RPMI7951 (cell line): ENCODE measurements around the gene UBE2E2. TPM values are rescaled to one million over a fixed set of nuclear protein-coding genes. Genes with fewer than 3 reads are reported as not detected.
A peak's percentile ranks its signal among the peaks of the same experiment; 100 is the strongest.

Experiments used
- DNase-seq: peaks from one replicate; pipeline ENCODE4 v3.0.0-alpha.2; 2012; ENCODE audit warnings: low read depth
- total RNA-seq: library from RNA; depleted of rRNA; stranded (reverse); fragments of >200 nt; shearing (Covaris generic); gene quantifications from 2 replicates; pipeline ENCODE4 v1.2.3, GENCODE V29; 2014

UBE2E2 gene
- total RNA-seq, 1 experiment from 2014 or later, result 91.9 TPM

DNA sequence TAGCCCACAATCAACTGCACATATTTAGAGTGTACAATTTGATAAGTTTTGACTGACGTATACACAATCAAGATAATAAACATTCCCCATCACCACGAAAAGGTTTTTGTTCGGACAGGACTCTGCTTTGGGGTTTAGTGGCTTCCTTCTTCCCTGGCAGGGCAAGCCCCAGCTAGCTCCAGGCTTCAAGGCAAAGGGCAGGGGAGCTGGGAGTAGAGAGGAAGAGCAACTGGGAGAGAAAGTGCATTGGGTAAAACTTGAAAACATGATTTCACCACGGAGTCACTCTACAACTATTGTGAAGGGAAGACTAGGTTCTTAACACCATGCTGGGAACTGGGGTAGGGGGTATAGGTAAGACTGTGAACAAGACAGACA is 417.5 kb downstream of the UBE2E2 start:
- DNase-seq, result no peak

DNA sequence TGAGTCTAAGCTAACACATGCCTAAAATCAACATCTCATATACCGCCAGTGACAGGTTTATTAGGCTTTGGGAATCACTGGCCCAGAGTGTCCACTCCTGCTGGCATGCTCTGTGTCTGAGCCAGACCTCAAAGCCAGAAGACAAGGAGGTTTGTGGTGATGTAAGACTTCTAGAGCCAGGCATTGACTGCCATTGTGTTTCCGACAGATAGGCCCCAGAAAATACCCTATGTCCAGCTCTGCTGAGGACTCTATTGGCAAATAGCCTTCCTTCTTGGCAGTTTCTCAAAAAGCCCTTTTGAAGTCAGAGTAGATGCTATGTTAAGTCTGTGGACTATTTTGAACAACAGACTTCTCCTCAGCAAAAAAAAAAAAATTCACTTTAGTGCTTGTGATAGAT is 420.7 kb downstream of the UBE2E2 start:
- DNase-seq, result peak; percentile 54

DNA sequence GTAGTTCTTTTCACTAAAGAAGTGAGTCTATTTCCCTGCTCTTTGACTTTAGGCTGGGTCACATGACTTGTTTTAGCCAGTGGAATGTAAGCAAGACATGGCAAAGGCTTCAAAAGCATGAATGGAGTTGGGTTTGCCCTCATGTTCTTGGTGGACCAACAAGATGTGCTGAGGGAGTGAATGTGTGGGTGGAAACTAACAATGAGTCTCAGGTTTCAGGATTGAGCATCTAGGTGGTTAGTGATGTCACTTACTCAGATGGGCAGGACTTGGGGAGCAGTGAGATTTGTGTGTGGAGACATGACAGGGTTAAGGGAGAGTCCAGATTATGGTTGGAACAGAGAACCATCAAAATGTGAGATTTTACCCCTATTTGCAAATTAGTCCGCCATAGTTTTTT is 421.2 kb downstream of the UBE2E2 start:
- no peak for DNase-seq

DNA sequence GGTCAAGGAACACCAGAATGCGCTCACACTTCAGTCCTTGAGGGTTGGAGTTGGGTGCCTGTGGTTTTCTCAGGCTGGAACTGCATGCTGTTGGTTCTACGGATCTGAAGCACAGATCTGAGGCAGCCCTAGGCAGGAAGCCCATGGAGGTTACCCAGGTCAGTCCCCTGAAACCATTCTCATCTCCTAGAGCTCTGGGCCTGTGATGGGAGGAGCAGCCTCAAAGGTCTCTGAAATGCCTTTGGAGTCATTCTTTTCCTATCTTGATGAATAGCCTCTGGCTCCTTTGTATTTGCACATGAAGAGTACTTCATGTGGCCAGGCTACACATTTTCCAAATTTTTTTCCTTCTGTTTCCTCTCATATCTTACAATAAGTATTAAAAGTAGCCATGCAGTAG is 423.3 kb downstream of the UBE2E2 start:
- DNase-seq, result no peak

DNA sequence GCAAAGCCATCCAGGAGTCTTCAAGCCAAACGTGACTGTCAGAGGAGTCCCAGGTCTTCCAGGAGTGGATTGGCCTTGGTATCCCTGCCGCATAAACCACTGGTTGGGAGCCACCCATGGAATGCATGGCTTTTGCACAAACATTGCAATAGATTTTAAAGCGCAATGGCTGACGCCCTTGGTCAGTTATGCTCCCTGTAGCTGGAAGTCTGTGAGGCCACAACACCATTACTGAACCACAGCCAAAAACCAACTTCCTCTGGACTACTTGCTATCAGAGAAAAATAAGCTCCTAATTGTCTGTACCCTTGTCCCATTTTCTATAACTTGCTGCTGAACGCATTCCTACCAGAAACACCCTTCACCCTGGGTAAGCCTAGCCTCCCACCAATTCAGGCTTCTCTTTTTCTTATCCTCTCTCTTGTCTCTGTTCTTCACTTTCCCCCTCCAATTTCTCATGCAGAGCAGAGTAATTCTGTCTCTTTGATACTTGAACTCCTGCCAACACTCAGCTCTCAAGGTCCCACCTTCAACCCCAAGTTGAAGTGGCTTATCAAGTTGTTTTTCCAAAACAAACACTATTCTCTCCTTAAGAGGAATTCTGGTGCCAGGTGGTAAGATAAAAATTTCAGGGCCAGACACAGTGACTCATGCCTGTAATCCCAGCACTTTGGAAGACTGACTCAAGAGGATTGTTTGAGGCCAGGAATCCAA is 426.2 kb downstream of the UBE2E2 start:
- peak; percentile 81 for DNase-seq

DNA sequence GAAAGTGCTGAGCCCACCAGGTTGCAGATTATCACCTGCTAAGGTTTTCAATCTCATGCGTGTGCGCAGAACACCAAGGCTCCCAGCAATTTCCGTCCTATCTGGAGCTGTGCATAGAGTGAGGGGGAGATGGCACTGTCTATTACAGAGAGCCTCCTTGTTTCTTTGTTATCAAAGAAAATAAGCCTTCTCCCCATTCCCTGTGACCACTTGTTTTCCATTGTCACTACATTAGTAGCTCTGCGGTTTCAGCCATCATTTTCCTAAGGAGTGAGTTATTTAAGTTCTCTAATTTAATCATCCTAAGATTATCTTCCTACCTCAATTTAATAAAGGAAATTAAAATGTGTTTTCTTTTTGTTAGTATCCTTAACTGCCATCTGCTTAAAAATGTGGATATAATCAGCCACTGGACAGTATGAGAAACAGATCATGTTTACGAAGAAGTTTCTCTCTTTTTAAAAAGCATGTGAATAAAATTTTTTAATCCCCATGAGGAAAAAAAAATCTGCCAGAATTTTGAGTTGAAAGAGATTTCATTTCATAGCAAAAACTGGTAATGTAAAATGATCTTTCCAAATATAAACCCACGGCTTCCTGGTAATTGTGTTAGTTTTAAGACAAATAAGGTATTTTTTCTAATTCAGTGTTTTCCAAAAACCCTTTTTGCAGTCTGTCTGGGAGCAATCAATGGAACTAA is 430.3 kb downstream of the UBE2E2 start:
- no peak for DNase-seq

DNA sequence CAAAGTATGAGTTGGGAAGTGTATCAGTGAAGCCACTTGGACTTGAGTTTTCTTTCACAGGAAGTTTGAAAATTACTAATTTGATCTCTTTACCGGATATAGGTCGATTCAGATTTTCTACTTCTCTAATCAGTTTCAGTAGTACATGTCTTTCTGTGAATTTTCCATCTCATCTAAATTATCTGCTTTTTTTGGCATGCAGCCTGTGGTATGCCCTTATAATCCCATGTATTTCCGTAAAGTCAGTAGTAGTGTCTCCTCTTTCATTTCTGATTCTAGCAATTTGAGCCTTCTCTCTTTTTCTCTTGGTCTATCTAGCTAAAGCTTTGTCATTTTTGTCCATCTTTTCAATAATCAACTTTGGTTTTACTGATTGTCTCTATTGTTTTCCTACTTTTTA is 434.2 kb downstream of the UBE2E2 start:
- no peak for DNase-seq

DNA sequence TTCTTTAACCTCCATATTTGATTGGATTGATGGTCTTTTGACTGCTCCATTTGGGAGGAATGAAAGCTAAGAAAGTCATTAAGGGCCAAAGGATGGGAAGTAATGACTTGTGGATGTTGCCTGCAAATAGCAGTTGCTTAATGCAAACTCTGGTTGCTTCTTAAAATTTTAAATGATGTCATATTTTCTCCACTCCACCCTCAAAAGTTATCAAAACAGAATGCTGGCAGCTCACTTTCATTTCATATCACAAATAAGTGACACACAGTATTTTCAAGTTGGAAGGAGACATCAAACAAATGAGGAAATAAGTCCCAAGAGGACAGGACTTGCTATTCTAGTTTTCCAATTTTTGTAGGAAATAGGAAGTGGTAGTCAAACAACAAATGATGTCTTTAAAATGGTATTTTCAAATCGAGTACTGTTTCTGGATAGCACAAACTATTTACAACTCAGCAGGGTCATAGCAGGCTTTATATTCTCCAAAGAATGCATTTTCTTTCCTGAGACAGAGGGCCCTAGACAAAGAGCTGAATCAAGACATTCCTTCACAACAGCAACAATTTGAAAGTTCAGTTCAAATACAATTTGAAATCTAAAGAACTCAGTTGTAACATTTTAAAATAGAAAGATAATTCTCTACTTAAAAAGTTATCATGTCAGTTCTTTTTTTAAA is 437.5 kb downstream of the UBE2E2 start:
- no peak for DNase-seq
